Glutamatergic neuron (in vitro differentiated cells): ENCODE data around the gene MAEA. TPM values are rescaled to one million over a fixed set of nuclear protein-coding genes. Genes with fewer than 3 reads are reported as not detected.

Source experiments
- DNase-seq: peaks from one replicate; pipeline ENCODE4 v3.0.0; 2022
- H3K27ac Mint-ChIP-seq: one replicate; pipeline ENCODE4 v1.8.0; 2020; ENCODE audit warnings: mild to moderate bottlenecking, mixed read lengths, inconsistent platforms; ENCODE audit not compliant: unreplicated experiment
- H3K27me3 Mint-ChIP-seq: one replicate; pipeline ENCODE4 v1.8.0; 2020; ENCODE audit warnings: mild to moderate bottlenecking, moderate library complexity, mixed read lengths, inconsistent platforms; ENCODE audit not compliant: unreplicated experiment
- H3K36me3 Mint-ChIP-seq: one replicate; pipeline ENCODE4 v1.8.0; 2020; ENCODE audit warnings: mild to moderate bottlenecking, mixed read lengths, inconsistent platforms; ENCODE audit not compliant: unreplicated experiment
- H3K4me1 Mint-ChIP-seq: one replicate; pipeline ENCODE4 v1.8.0; 2020; ENCODE audit warnings: mild to moderate bottlenecking, low read depth, mixed read lengths, inconsistent platforms; ENCODE audit not compliant: unreplicated experiment
- H3K4me3 Mint-ChIP-seq: one replicate; pipeline ENCODE4 v1.8.0; 2020; ENCODE audit warnings: mild to moderate bottlenecking, mixed read lengths, inconsistent platforms; ENCODE audit not compliant: unreplicated experiment
- H3K9me3 Mint-ChIP-seq: one replicate; pipeline ENCODE4 v1.8.0; 2020; ENCODE audit warnings: mild to moderate bottlenecking, moderate library complexity, mixed read lengths, inconsistent platforms; ENCODE audit not compliant: unreplicated experiment
- CTCF ChIP-seq: fragments of 200-600 bp; sonication (generic); IDR thresholded peaks from one replicate; pipeline ENCODE4 v1.5.0; 2021; ENCODE audit not compliant: partially characterized antibody, unreplicated experiment
- total RNA-seq: library from RNA; stranded (reverse); fragmentation: NEBNext Ultra II Directional; extraction: Animal tissue kit (Norgen Biotek cat#: 25700); gene quantifications from one replicate; pipeline ENCODE4 v1.2.1, GENCODE V29; 2021; ENCODE audit not compliant: unreplicated experiment

MAEA gene
- total RNA-seq, 1 donor from 2014 or later: 77.2 TPM

DNA sequence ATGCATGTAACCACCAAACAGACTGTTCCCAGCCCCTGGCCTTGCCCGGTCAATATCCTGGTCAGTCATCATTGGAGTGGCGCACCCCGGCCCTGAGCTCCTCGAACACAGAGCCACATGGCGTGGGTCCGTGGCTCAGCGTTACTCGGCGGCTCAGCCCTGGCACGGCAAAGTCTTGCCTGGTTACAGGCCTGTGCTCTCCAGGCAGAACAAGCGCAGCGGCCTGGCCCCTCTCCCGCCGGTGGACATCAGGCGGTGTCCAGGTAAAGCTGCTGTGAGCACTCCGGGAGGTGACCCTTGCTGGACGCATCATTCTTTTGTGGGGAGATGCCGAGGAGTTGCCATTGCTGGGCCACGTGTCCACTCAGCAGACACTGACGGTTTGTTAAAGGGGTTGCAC is 51.2 kb downstream of the MAEA start:
- TF ChIP-seq CTCF: no peak
- Mint-ChIP-seq H3K9me3 (peaks cover 13% of the 10 kb centered on the region), H3K4me3 (no peak overlapping the region), H3K27me3 (peaks cover 8% of the 10 kb centered on the region), H3K36me3 (peaks cover 10% of the 10 kb centered on the region), H3K27ac (no peak overlapping the region), H3K4me1 (peaks cover 7% of the 10 kb centered on the region)
- no peak for DNase-seq

DNA sequence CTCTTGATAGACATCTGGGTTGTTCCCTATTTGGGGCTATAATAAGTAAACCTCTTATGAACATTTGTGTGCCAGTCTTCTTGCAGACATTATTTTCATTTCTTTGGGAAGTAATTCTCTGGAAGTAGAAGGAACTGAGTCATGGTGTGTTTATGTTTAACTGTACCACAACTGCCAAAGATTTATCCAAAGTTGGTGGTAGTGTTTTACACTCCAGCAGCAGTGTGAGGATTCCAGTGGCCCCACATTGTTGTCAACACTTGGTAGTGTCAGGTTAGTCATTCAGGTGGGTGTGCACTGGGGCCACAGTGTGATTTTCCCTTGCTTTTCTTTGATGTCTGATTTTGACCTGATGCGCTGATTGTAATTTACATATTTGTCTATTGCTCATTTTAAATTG is 52.3 kb downstream of the MAEA start:
- H3K4me1 Mint-ChIP-seq: peaks cover 7% of the 10 kb centered on the region
- no peak overlapping the region for H3K27ac Mint-ChIP-seq
- H3K36me3 Mint-ChIP-seq: peaks cover 5% of the 10 kb centered on the region
- no peak overlapping the region for H3K4me3 Mint-ChIP-seq
- DNase-seq: no peak
- H3K27me3 Mint-ChIP-seq: peaks cover 5% of the 10 kb centered on the region
- TF ChIP-seq CTCF: no peak
- peaks cover 10% of the 10 kb centered on the region for H3K9me3 Mint-ChIP-seq

- H3K27me3 Mint-ChIP-seq: peaks cover 12% of the 10 kb centered on the region
- H3K36me3 Mint-ChIP-seq: peaks cover 8% of the 10 kb centered on the region
- H3K4me3 Mint-ChIP-seq: peak overlapping the region; percentile 91
- peaks cover 6% of the 10 kb centered on the region for H3K9me3 Mint-ChIP-seq
- peak overlapping the region; percentile 35 for H3K27ac Mint-ChIP-seq
- no peak for DNase-seq
- no peak for TF ChIP-seq CTCF
- peaks cover 16% of the 10 kb centered on the region for H3K4me1 Mint-ChIP-seq
Measured at GRCh38 chr4:1344696-1345095, 55.0 kb downstream of the MAEA start.

DNA sequence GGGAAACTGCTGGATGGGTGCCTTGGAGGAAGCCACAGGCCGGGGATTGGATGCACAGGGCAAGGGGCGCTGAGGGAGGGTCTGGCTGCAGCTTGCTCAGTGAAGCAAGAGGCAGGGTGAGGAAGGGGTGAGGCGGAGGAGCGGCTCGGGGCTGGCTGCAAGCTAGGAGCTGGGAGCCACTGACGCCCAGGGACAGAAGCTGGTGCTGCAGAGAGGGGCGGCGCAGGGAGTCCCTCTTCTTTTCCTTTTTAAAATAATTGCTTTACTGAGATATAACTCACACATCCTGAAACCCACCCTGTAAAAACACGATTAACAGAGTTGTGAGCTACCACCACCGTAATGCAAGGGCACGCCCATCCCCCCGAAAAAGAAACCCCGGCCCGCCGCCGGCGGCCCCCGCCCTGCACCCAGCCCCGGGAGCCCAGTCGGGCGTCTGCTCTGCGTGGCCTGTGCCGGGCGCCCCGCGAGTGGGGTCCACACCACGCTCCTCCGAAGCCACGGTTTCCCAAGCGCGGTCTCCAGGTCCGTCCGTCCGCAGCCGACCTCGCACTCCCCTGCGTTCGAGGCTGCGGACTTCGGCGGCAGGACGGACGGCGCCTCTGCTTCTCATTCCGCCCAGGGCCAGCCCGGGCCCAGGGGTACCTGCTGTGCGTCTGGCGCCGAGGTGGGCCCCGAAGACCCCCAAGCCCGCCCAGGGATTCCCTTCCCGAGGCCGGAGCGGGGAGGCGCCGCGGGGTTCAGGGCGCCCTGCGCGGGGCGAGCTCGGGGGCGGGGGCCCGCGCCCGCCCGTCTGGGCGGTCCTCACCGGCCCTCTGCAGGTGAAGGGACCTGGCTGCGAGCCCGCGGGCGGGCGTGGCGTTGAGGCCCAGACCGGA is 56.5 kb downstream of the MAEA start:
- peak overlapping the region; percentile 91 for H3K4me3 Mint-ChIP-seq
- H3K9me3 Mint-ChIP-seq: peaks cover 8% of the 10 kb centered on the region
- no peak for TF ChIP-seq CTCF
- H3K36me3 Mint-ChIP-seq: peaks cover 8% of the 10 kb centered on the region
- DNase-seq: peak; percentile 80
- peaks cover 14% of the 10 kb centered on the region for H3K27me3 Mint-ChIP-seq
- peaks cover 16% of the 10 kb centered on the region for H3K4me1 Mint-ChIP-seq
- peak overlapping the region; percentile 92 for H3K27ac Mint-ChIP-seq

DNA sequence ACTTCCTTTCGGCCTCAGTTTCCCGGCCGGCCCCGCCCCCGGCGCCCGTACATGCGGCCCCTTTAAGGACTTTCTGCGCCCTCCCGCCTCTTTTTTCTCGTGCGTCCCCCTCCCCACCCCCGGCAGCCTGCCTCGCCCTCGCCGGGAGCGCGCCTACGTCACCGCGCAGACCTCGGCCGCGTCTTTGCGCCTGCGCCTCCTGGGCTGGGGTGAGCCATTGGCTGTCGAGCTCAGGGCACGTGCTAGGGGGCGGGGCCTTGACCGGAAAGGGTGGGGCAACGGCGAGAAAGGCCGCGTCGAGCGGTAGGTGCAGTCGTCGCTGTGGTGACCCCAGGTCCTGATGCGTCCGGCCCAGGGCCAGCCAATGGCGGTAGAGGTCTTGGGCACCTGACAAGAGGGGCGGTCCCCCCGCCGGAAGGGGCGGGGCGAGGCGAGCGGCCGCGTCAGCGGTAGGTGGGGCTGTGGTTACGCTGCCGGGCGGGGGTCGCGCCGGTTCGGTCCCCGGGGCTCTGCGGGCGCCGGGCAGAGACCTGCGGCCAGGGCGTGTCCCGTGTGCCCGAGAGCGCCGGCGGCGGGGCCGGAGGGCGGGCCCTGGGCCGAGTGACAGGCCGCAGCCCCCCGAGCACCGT is 57.2 kb downstream of the MAEA start, which contains the start of gene UVSSA:
Gene UVSSA, plus strand, starts transcription at position 428 of the 629 bp plus-strand sequence. CDS start 884 bp downstream, outside the sequence.
- Mint-ChIP-seq H3K4me3 (peak within 1 kb of the TSS; percentile 91), H3K36me3 (peaks cover 8% of the 10 kb centered on the region), H3K4me1 (peaks cover 16% of the 10 kb centered on the region), H3K27me3 (peaks cover 14% of the 10 kb centered on the region), H3K27ac (peak within 1 kb of the TSS; percentile 92), H3K9me3 (peaks cover 8% of the 10 kb centered on the region)
- peak; percentile 100 for DNase-seq
- TF ChIP-seq CTCF: no peak
